OCI-LY7 (cell line): ENCODE measurements around the gene SLC29A1.

Experiments used
- EZH2phosphoT487 ChIP-seq: fragments of 200-600 bp; sonication (generic); IDR thresholded peaks from 2 replicates; pipeline ENCODE4 v1.6.1; 2018; ENCODE audit warnings: low read depth, borderline replicate concordance, mild to moderate bottlenecking, mixed run types, antibody characterized with exemption, low read length, moderate library complexity, mixed read lengths
- TF ChIP-seq, protein P1 (sequence below): fragments of 200-600 bp; sonication (generic); conservative IDR thresholded peaks from 2 replicates; pipeline ENCODE4 v1.5.1; 2014; ENCODE audit warnings: mild to moderate bottlenecking, antibody characterized with exemption, low read length, moderate library complexity, mixed read lengths

DNA sequence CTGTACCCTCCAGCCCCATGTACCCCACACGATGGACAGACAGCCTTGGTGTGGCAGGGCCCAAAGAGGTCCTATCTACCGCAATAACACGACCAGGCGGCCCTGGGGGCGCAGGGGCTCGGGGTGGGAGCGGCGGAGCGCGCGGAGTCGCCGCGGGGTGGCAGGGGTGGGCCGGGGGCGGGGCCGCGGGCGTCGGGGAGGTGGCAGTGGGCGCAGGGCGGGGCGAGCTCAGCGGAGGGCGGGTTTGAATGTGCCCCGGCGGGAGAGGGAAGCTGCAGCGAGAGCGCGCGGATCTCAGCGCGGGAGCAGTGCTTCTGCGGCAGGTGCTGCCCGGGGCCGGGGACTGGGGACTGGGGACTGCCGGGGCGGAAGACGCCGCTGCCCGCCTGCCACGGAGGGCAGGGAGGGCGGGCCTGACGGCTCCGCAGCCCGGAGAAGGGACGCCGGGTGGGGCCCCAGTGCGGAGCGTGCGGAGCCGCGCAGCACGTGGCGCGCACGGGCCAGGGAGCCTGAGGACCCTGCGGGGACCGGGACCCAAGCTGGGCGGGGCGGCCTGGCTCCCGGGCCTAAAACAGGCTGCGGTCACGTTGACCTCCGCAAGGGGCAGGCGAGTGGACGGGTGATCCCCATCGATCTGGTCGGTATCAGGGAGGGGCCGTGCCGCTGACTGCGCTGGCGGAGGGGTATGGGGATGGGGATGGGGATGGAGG lies at the start of gene SLC29A1:
- TF ChIP-seq, protein P1, sequence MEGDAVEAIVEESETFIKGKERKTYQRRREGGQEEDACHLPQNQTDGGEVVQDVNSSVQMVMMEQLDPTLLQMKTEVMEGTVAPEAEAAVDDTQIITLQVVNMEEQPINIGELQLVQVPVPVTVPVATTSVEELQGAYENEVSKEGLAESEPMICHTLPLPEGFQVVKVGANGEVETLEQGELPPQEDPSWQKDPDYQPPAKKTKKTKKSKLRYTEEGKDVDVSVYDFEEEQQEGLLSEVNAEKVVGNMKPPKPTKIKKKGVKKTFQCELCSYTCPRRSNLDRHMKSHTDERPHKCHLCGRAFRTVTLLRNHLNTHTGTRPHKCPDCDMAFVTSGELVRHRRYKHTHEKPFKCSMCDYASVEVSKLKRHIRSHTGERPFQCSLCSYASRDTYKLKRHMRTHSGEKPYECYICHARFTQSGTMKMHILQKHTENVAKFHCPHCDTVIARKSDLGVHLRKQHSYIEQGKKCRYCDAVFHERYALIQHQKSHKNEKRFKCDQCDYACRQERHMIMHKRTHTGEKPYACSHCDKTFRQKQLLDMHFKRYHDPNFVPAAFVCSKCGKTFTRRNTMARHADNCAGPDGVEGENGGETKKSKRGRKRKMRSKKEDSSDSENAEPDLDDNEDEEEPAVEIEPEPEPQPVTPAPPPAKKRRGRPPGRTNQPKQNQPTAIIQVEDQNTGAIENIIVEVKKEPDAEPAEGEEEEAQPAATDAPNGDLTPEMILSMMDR = no peak
- no peak for TF ChIP-seq EZH2phosphoT487
